AG04449 (cell line): ENCODE data around the gene KCNMB1.

Experiments
- CTCF ChIA-PET: fragments of 350-600 bp; formaldehyde crosslinking; extraction: SDS; loops from one replicate; lab custom pipeline; 2021; ENCODE audit warnings: antibody characterized with exemption; lab: Yijun Ruan, JAX
- POLR2A ChIA-PET: fragments of 400-600, 350-600 bp; formaldehyde crosslinking; extraction: SDS; loops from one replicate; lab custom pipeline; 2020; ENCODE audit warnings: antibody characterized with exemption, inconsistent platforms; lab: Yijun Ruan, JAX
- DNase-seq: peaks from one replicate; pipeline ENCODE4 v3.0.0-alpha.2; 2010; ENCODE audit warnings: low read depth, low spot score
- H3K4me3 ChIP-seq: 2 replicates; pipeline ENCODE4 v1.5.1; 2011; ENCODE audit warnings: low read depth, mild to moderate bottlenecking, control low read depth, low read length
- CTCF ChIP-seq: IDR thresholded peaks from one replicate; pipeline ENCODE4 v1.5.1; 2011; ENCODE audit warnings: mild to moderate bottlenecking, moderate library complexity, low read length, control low read depth, inconsistent platforms; ENCODE audit not compliant: insufficient read depth; ENCODE audit errors: missing control alignments

KCNMB1 gene

GRCh38 chr5:170366276-170366675 is 22.9 kb downstream of the KCNMB1 start:
- TF ChIP-seq CTCF: no peak
- H3K4me3 ChIP-seq: no peak overlapping the region
- ChIA-PET CTCF (no interaction called here), POLR2A (no interaction called here)
- DNase-seq: no peak

GRCh38 chr5:170365831-170366230 is 23.3 kb downstream of the KCNMB1 start:
- H3K4me3 ChIP-seq: no peak overlapping the region
- TF ChIP-seq CTCF: no peak
- CTCF ChIA-PET: no interaction called here
- no peak for DNase-seq
- POLR2A ChIA-PET: no interaction called here

GRCh38 chr5:170365011-170365410 is 24.2 kb downstream of the KCNMB1 start:
- ChIA-PET CTCF (no interaction called here), POLR2A (no interaction called here)
- TF ChIP-seq CTCF: no peak
- DNase-seq: no peak
- no peak overlapping the region for H3K4me3 ChIP-seq

- no peak for DNase-seq
- no peak for TF ChIP-seq CTCF
- ChIA-PET POLR2A (no interaction called here), CTCF (no interaction called here)
- H3K4me3 ChIP-seq: no peak overlapping the region
Observed at GRCh38 chr5:170363671-170364070, 25.5 kb downstream of the KCNMB1 start.

GRCh38 chr5:170362656-170363055 is 26.5 kb downstream of the KCNMB1 start:
- ChIA-PET CTCF (no interaction called here), POLR2A (no interaction called here)
- H3K4me3 ChIP-seq: no peak overlapping the region
- DNase-seq: no peak
- no peak for TF ChIP-seq CTCF

- ChIA-PET POLR2A (no interaction called here), CTCF (no interaction called here)
- no peak overlapping the region for H3K4me3 ChIP-seq
- no peak for TF ChIP-seq CTCF
- DNase-seq: no peak
Observed at GRCh38 chr5:170362102-170362501, 27.1 kb downstream of the KCNMB1 start.
